GM12878 (cell line): Measurements from ENCODE around the gene DACH1. TPM values are rescaled to one million over a fixed set of nuclear protein-coding genes. Genes with fewer than 3 reads are reported as not detected.

ENCODE experiments used
- ATAC-seq: fragments of 200-7000 bp; cut with Tn5 transposase; 3 replicates; pipeline ENCODE4 v1.9.1; 2020; ENCODE audit warnings: mild to moderate bottlenecking, moderate library complexity
- BruUV-seq: library from RNA; stranded (reverse); fragments of 400-500 nt; replicated peaks from 2 replicates; lab custom pipeline; 2021; lab: Mats Ljungman, UMichigan
- CTCF ChIA-PET: fragments of 300-600 bp; sonication (Branson Sonifier 250); formaldehyde crosslinking; extraction: SDS; loops from one replicate; lab custom pipeline; 2021; ENCODE audit warnings: inconsistent platforms; lab: Yijun Ruan, JAX
- POLR2A ChIA-PET: fragments of 350-600 bp; formaldehyde crosslinking; extraction: SDS; loops from one replicate; lab custom pipeline; 2021; ENCODE audit warnings: inconsistent platforms; lab: Charles Lee
- RAD21 ChIA-PET: fragments of 300-600 bp; sonication (Branson Sonifier 250); formaldehyde crosslinking; loops from one replicate; lab custom pipeline; 2023; ENCODE audit warnings: antibody characterized with exemption; ENCODE audit not compliant: unreplicated experiment; lab: Charles Lee
- SMC1A ChIA-PET: fragments of 300-600 bp; sonication (Branson Sonifier 250); formaldehyde crosslinking; loops from one replicate; lab custom pipeline; 2023; ENCODE audit not compliant: unreplicated experiment, uncharacterized antibody; lab: Charles Lee
- DNase-seq: peaks from one replicate; pipeline ENCODE4 v3.0.0-alpha.2; 2011; ENCODE audit warnings: low read depth, low spot score
- FAIRE-seq: peaks from 3 replicates; lab custom pipeline; 2011; peaks lifted over from hg19 to GRCh38; lab: Jason Lieb, UNC
- H2AFZ ChIP-seq: 2 replicates; pipeline ENCODE4 v1.6.0; 2011; ENCODE audit warnings: low read depth, low read length, control low read depth; ENCODE audit not compliant: control insufficient read depth
- H3K27ac ChIP-seq: 2 replicates; pipeline ENCODE4 v1.5.1; 2011; ENCODE audit warnings: control low read depth; ENCODE audit not compliant: control insufficient read depth, insufficient read depth
- H3K27me3 ChIP-seq, 2 experiments: replicated peaks in 1 of 2; 2 replicates each; pipeline versions ENCODE4 v1.6.0 to v1.6.1; 2011; ENCODE audit warnings: low read length in 1 of 2; ENCODE audit not compliant: control insufficient read depth in 2 of 2, insufficient read depth in 2 of 2
- H3K36me3 ChIP-seq, 2 experiments: 2 replicates each; pipeline ENCODE4 v1.5.1; 2011; ENCODE audit warnings: low read length in 1 of 2; ENCODE audit not compliant: control insufficient read depth in 2 of 2, insufficient read depth in 2 of 2
- H3K4me1 ChIP-seq: 2 replicates; pipeline ENCODE4 v1.6.1; 2011; ENCODE audit warnings: mild to moderate bottlenecking, low read length, moderate library complexity, mixed read lengths; ENCODE audit not compliant: control insufficient read depth, insufficient read depth
- H3K4me2 ChIP-seq: 2 replicates; pipeline ENCODE4 v1.6.0; 2011; ENCODE audit warnings: control low read depth; ENCODE audit not compliant: control insufficient read depth, insufficient read depth
- H3K4me3 ChIP-seq: fragments of 200-600 bp; sonication (generic); 2 replicates; pipeline ENCODE4 v1.5.1; 2016
- H3K79me2 ChIP-seq: 2 replicates; pipeline ENCODE4 v1.6.0; 2011; ENCODE audit warnings: low read length; ENCODE audit not compliant: control insufficient read depth, insufficient read depth
- H3K9ac ChIP-seq: 2 replicates; pipeline ENCODE4 v1.8.0; 2011; ENCODE audit warnings: low read length, control low read depth, mixed read lengths; ENCODE audit not compliant: control insufficient read depth, insufficient read depth
- H3K9me3 ChIP-seq: replicated peaks from 3 replicates; pipeline ENCODE4 v1.5.1; 2011; ENCODE audit warnings: mild to moderate bottlenecking, low read length; ENCODE audit not compliant: control insufficient read depth, insufficient read depth
- H4K20me1 ChIP-seq: 2 replicates; pipeline ENCODE4 v1.6.0; 2011; ENCODE audit not compliant: control insufficient read depth, insufficient read depth
- BRCA1 ChIP-seq: IDR thresholded peaks from 2 replicates; pipeline ENCODE4 v1.6.1; 2011; ENCODE audit warnings: low read depth, low read length, improper control_type of control experiment
- CBX3 ChIP-seq: fragments of 200-600 bp; sonication (generic); IDR thresholded peaks from 2 replicates; pipeline ENCODE4 v1.6.1; 2016; ENCODE audit warnings: low read depth, borderline replicate concordance
- CEBPB ChIP-seq, 2 experiments: fragments of 150-350 bp in 1 of 2; IDR thresholded peaks; 2 replicates each; pipeline ENCODE4 v1.6.1; 2012 to 2014; ENCODE audit warnings: low read depth in 2 of 2, low read length in 2 of 2, borderline replicate concordance in 1 of 2, inconsistent platforms in 1 of 2
- DPF2 ChIP-seq: fragments of 450-650 bp; IDR thresholded peaks from 2 replicates; pipeline ENCODE4 v1.6.1; 2017; ENCODE audit warnings: mild to moderate bottlenecking
- ETV6 ChIP-seq, 2 experiments: fragments of 450-650 bp in 1 of 2; IDR thresholded peaks in 1 of 2; conservative IDR thresholded peaks in 1 of 2; 2 replicates each; pipeline ENCODE4 v1.6.1; 2014; ENCODE audit warnings: antibody characterized with exemption in 1 of 2, borderline replicate concordance in 1 of 2, low read depth in 1 of 2, mild to moderate bottlenecking in 1 of 2, moderate library complexity in 1 of 2
- JUND ChIP-seq: IDR thresholded peaks from 2 replicates; pipeline ENCODE4 v1.6.1; 2012; ENCODE audit warnings: low read depth, mild to moderate bottlenecking, low read length, improper control_type of control experiment, moderate library complexity
- MYB ChIP-seq: fragments of 150-350 bp; IDR thresholded peaks from 2 replicates; pipeline ENCODE4 v1.6.1; 2014; ENCODE audit warnings: mild to moderate bottlenecking, low read depth, low read length, borderline replicate concordance
- NR2C1 ChIP-seq: fragments of 450-650 bp; IDR thresholded peaks from 2 replicates; pipeline ENCODE4 v1.6.1; 2017; ENCODE audit warnings: antibody characterized with exemption, mild to moderate bottlenecking, moderate library complexity
- NR2C2 ChIP-seq: IDR thresholded peaks from 2 replicates; pipeline ENCODE4 v1.6.1; 2011; ENCODE audit warnings: borderline replicate concordance, low read depth; ENCODE audit not compliant: control insufficient read depth, insufficient read length
- POLR2AphosphoS2 ChIP-seq: IDR thresholded peaks from 2 replicates; pipeline ENCODE4 v1.6.1; 2011; ENCODE audit warnings: low read depth, mild to moderate bottlenecking, low read length, improper control_type of control experiment, moderate library complexity
- SREBF2 ChIP-seq: IDR thresholded peaks from 2 replicates; pipeline ENCODE4 v1.6.1; 2012; ENCODE audit warnings: mild to moderate bottlenecking, low read length
- SUPT20H ChIP-seq: IDR thresholded peaks from 2 replicates; pipeline ENCODE4 v1.6.1; 2011; ENCODE audit warnings: low read depth, mild to moderate bottlenecking, low read length, moderate library complexity, borderline replicate concordance; ENCODE audit not compliant: control insufficient read depth
- TARDBP ChIP-seq: IDR thresholded peaks from 2 replicates; pipeline ENCODE4 v1.6.1; 2016; ENCODE audit warnings: borderline replicate concordance
- ZBED1 ChIP-seq: IDR thresholded peaks from 2 replicates; pipeline ENCODE4 v1.6.1; 2016; ENCODE audit warnings: borderline replicate concordance
- ZBTB33 ChIP-seq: fragments of 450-650 bp; IDR thresholded peaks from 2 replicates; pipeline ENCODE4 v1.6.1; 2017; ENCODE audit warnings: mild to moderate bottlenecking
- ZNF207 ChIP-seq: fragments of 450-650 bp; IDR thresholded peaks from 2 replicates; pipeline ENCODE4 v1.6.1; 2014; ENCODE audit warnings: antibody characterized with exemption, mild to moderate bottlenecking, borderline replicate concordance
- ZNF622 ChIP-seq: fragments of 450-650 bp; IDR thresholded peaks from 2 replicates; pipeline ENCODE4 v1.6.1; 2017; ENCODE audit warnings: mild to moderate bottlenecking, inconsistent platforms
- ZZZ3 ChIP-seq: IDR thresholded peaks from 2 replicates; pipeline ENCODE4 v1.6.1; 2011; ENCODE audit warnings: low read depth; ENCODE audit not compliant: control insufficient read depth, insufficient read length
- WGBS: methylation state at CpG from one replicate; pipeline ENCODE4 v1.1.6; 2016; ENCODE audit warnings: low lambda C conversion rate; ENCODE audit not compliant: insufficient replicate concordance, insufficient coverage; ENCODE audit errors: missing lambda C conversion rate; 5-methylcytosine and 5-hydroxymethylcytosine counted together
- in situ Hi-C: fragments of 300-500 bp; cut with MboI; formaldehyde crosslinking; loops from 9 replicates; pipeline ENCODE4 v1.14.3; 2018; ENCODE audit warnings: mixed read lengths
- intact Hi-C: fragments of 100-400 bp; cut with micrococcal nuclease; formaldehyde crosslinking; loops from one replicate; pipeline ENCODE4 v1.14.2; 2022; ENCODE audit not compliant: unreplicated experiment
- polyA plus RNA-seq, 11 experiments: library from polyadenylated mRNA; depleted of rRNA in 4 of 11; unstranded in 6 of 11; stranded (reverse) in 5 of 11; fragments of >200 nt; fragmentation: Nextera tagmentation in 4 of 11; fragmentation: Illumina TruSeq in 1 of 11; extraction: Ambion mirVana in 4 of 11; extraction: Trizol in 1 of 11; gene quantifications; 1 replicate in 1 of 11; 2 replicates in 10 of 11; pipeline versions ENCODE4 v1.2.1 to v1.2.3, GENCODE V29; 2011 to 2016; ENCODE audit warnings: inconsistent platforms in 2 of 11, missing spikeins in 2 of 11, low read depth in 1 of 11
- total RNA-seq, 4 experiments: library from RNA; depleted of rRNA in 3 of 4; stranded (reverse); fragments of >200 nt in 3 of 4; fragmentation: Illumina TruSeq in 1 of 4; extraction: Trizol in 1 of 4; gene quantifications; 2 replicates each; pipeline versions ENCODE4 v1.2.1 to v1.2.3, GENCODE V29; 2013 to 2021

The DACH1 gene
- total and polyA plus RNA-seq, 10 of the 15 experiments (the other 5 are each of a cell fraction or from before 2014, with no cell fraction given): 0.05 TPM; not detected in 9

DNA sequence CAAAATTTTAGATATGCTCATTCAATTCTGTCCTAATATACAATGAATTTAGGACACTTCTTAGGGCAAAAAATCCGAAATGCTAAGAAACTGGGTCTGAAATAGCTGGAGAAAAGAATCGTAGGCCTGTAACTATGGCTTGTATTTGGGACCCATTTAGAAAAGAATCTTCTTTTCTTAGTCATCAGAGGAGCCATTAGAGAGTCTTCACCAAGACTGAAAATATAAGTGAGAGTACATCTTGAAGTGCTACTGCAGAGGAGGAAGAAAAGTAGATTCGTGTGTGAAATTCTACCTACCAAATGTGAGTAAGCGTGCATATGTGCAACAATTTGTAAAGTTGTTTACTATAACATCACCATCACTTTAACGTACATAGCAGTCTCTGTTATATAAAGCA, 8.8 kb upstream of the DACH1 start:
- ChIA-PET POLR2A (interaction anchor here (1.1 kb wide), 1 partner anchor 589 kb away, joined by 3 read pairs; no protein-coding TSS in a partner anchor), SMC1A (no interaction called here), RAD21 (no interaction called here), CTCF (interaction anchor here (1.2 kb wide), 1 partner anchor 122 kb away, joined by 3 read pairs; no protein-coding TSS in a partner anchor)
- FAIRE-seq (peak; percentile 13), ATAC-seq (peak; percentile 64), DNase-seq (no peak)
- Histone ChIP-seq H3K9ac (no peak overlapping the region), H3K27me3 (no peaks in the 10 kb centered on the region), H3K36me3 (no peaks in the 10 kb centered on the region), H3K4me1 (peaks cover 7% of the 10 kb centered on the region; the same call in 1 of the 2 replicates), H3K9me3 (no peaks in the 10 kb centered on the region), H3K4me3 (no peak overlapping the region), H3K27ac (no peak overlapping the region), H2AFZ (no peak overlapping the region), H4K20me1 (no peaks in the 10 kb centered on the region), H3K4me2 (no peak overlapping the region), H3K79me2 (no peaks in the 10 kb centered on the region)
- intact Hi-C loops (loop anchor here (10.0 kb wide), 1 partner anchor 551 kb away; no protein-coding TSS in a partner anchor), in situ Hi-C loops (loop anchor here (10.0 kb wide), 1 partner anchor 581 kb away; no protein-coding TSS in a partner anchor)
- WGBS: 26% methylated on average over 5 of the region's 5 CpGs
- no TSS peak for BruUV-seq
- TF ChIP-seq POLR2AphosphoS2: no peak
- TF ChIP-seq ZBED1: no peak
- no peak for TF ChIP-seq CEBPB (IDR thresholded peaks at IDR 0.05; ENCODE audit: borderline replicate concordance in 1 of 2, low read depth in 2 of 2, low read length in 2 of 2)
- TF ChIP-seq DPF2: no peak
- no peak for TF ChIP-seq SUPT20H
- TF ChIP-seq NR2C1: no peak
- TF ChIP-seq ZNF622: no peak
- no peak for TF ChIP-seq NR2C2
- no peak for TF ChIP-seq ETV6 (conservative IDR thresholded peaks at IDR 0.05 in 1 of 2, IDR thresholded peaks at IDR 0.05 in 1 of 2; ENCODE audit: borderline replicate concordance in 1 of 2, low read depth in 1 of 2)
- TF ChIP-seq MYB: no peak
- no peak for TF ChIP-seq CBX3
- no peak for TF ChIP-seq SREBF2
- TF ChIP-seq JUND: no peak
- TF ChIP-seq BRCA1: no peak
- no peak for TF ChIP-seq TARDBP
- no peak for TF ChIP-seq ZNF207
- no peak for TF ChIP-seq ZZZ3
- no peak for TF ChIP-seq ZBTB33
